SK-N-SH (cell line): ENCODE measurements around the gene PAOX.

ENCODE experiments used
- CHD2 ChIP-seq: fragments of 150-350 bp; IDR thresholded peaks from 2 replicates; pipeline ENCODE4 v1.6.1; 2018; ENCODE audit warnings: low read length; ENCODE audit not compliant: partially characterized antibody
- CTCF ChIP-seq: fragments of 200-600 bp; sonication (generic); IDR thresholded peaks from 2 replicates; pipeline ENCODE4 v1.6.1; 2017; ENCODE audit warnings: antibody characterized with exemption, mild to moderate bottlenecking, moderate library complexity
- EP300 ChIP-seq, 2 experiments: IDR thresholded peaks; 2 replicates each; pipeline versions ENCODE4 v1.4.0 to v1.6.1; 2012; ENCODE audit warnings: borderline replicate concordance in 1 of 2, low read depth in 1 of 2, low read length in 1 of 2
- GABPA ChIP-seq: IDR thresholded peaks from 2 replicates; pipeline ENCODE4 v1.4.0; 2012; ENCODE audit warnings: low read depth, mild to moderate bottlenecking
- PBX3 ChIP-seq: IDR thresholded peaks from 2 replicates; pipeline ENCODE4; 2012
- POLR2AphosphoS5 ChIP-seq: IDR thresholded peaks from 2 replicates; pipeline ENCODE4 v1.6.1; 2012; ENCODE audit warnings: low read depth, low read length
- RCOR1 ChIP-seq: fragments of 150-350 bp; IDR thresholded peaks from 2 replicates; pipeline ENCODE4 v1.6.1; 2017; ENCODE audit warnings: antibody characterized with exemption, low read length
- SMC3 ChIP-seq: IDR thresholded peaks from 2 replicates; pipeline ENCODE4 v1.6.1; 2012; ENCODE audit warnings: low read depth, low read length, improper control_type of control experiment
- TAF1 ChIP-seq: IDR thresholded peaks from 2 replicates; pipeline ENCODE4 v1.6.1; 2012; ENCODE audit warnings: low read depth, mild to moderate bottlenecking, low read length, moderate library complexity, borderline replicate concordance
- USF2 ChIP-seq: fragments of 150-350 bp; IDR thresholded peaks from 2 replicates; pipeline ENCODE4 v1.6.1; 2017; ENCODE audit warnings: antibody characterized with exemption, low read length, low read depth, borderline replicate concordance

GRCh38 chr10:133420028-133420427 is 41.0 kb downstream of the PAOX start:
- TF ChIP-seq TAF1: no peak
- TF ChIP-seq CHD2: no peak
- TF ChIP-seq CTCF: no peak
- no peak for TF ChIP-seq EP300 (IDR thresholded peaks at IDR 0.05; ENCODE audit: borderline replicate concordance in 1 of 2, low read depth in 1 of 2, low read length in 1 of 2)
- TF ChIP-seq POLR2AphosphoS5: no peak
- TF ChIP-seq SMC3: no peak
- TF ChIP-seq PBX3: no peak
- no peak for TF ChIP-seq USF2
- no peak for TF ChIP-seq GABPA
- no peak for TF ChIP-seq RCOR1
